Tibial nerve (tissue), 4 donors: Measurements from ENCODE around the gene SHOX. TPM values are rescaled to one million over a fixed set of nuclear protein-coding genes. Genes with fewer than 3 reads are reported as not detected.

Experiments
- DNase-seq, 2 donors: peaks; one replicate each; pipeline ENCODE4 v3.0.0-alpha.2; 2019; ENCODE audit warnings: low spot score in 2 of 2
- H3K27ac ChIP-seq, 4 donors: fragments of 200-600 bp; sonication (generic) in 3 of 4; one replicate each; pipeline ENCODE4 v1.5.1; 2017 to 2019; ENCODE audit warnings: mild to moderate bottlenecking in 1 of 4
- H3K27me3 ChIP-seq, 2 donors: fragments of 200-600 bp; sonication (generic) in 1 of 2; one replicate each; pipeline versions ENCODE4 v1.5.1 to v1.6.0; 2017 to 2019
- H3K36me3 ChIP-seq, 3 donors: fragments of 200-600 bp; sonication (generic); one replicate each; pipeline ENCODE4 v1.5.1; 2018 to 2019
- H3K4me1 ChIP-seq, 4 donors: fragments of 200-600 bp; sonication (generic) in 3 of 4; one replicate each; pipeline ENCODE4 v1.5.1; 2017 to 2019
- H3K4me3 ChIP-seq, 4 donors: fragments of 200-600 bp; sonication (generic) in 3 of 4; one replicate each; pipeline ENCODE4 v1.5.1; 2017 to 2019; ENCODE audit warnings: mild to moderate bottlenecking in 1 of 4, moderate library complexity in 1 of 4
- H3K9me3 ChIP-seq, 4 donors: fragments of 200-600 bp; sonication (generic) in 3 of 4; one replicate each; pipeline ENCODE4 v1.5.1; 2017 to 2019
- CTCF ChIP-seq, 5 experiments: fragments of 200-600 bp in 3 of 5; fragments of 450-650 bp in 2 of 5; sonication (generic) in 3 of 5; IDR thresholded peaks; one replicate each; pipeline ENCODE4 v1.5.1; 2016 to 2019; ENCODE audit warnings: antibody characterized with exemption in 5 of 5, mild to moderate bottlenecking in 3 of 5, moderate library complexity in 2 of 5
- EP300 ChIP-seq, 2 donors: sonication (generic); formaldehyde crosslinking; IDR thresholded peaks; one replicate each; pipeline ENCODE4 v1.6.1; 2017; ENCODE audit warnings: antibody characterized with exemption in 2 of 2, mild to moderate bottlenecking in 1 of 2
- POLR2A ChIP-seq, 2 donors: fragments of 450-650 bp; IDR thresholded peaks; one replicate each; pipeline ENCODE4 v1.6.1; 2017; ENCODE audit warnings: antibody characterized with exemption in 2 of 2, mild to moderate bottlenecking in 2 of 2, moderate library complexity in 2 of 2
- WGBS, 2 donors: methylation state at CpG; one replicate each; pipeline ENCODE4 v1.1.5; 2018; 5-methylcytosine and 5-hydroxymethylcytosine counted together
- total RNA-seq, 4 donors: library from RNA; depleted of rRNA; stranded (reverse); fragments of >200 nt; gene quantifications; one replicate each; pipeline ENCODE4 v1.1.0, GENCODE V29; 2016

SHOX gene
- total RNA-seq, 4 donors from 2014 or later = 0.60 to 1.8 TPM; not detected in 2

- Histone ChIP-seq H3K4me3 (peak overlapping the region in 1 of 4 donors; percentile 31), H3K4me1 (peaks cover 0 to 29% (median 0%) of the 10 kb centered on the region in 4 donors), H3K27me3 (peaks cover 0 to 93% of the 10 kb centered on the region in 2 donors), H3K27ac (no peak overlapping the region), H3K9me3 (no peaks in the 10 kb centered on the region), H3K36me3 (no peaks in the 10 kb centered on the region)
- no peak for DNase-seq
- TF ChIP-seq EP300 (IDR thresholded peaks at IDR 0.05) (no peak), CTCF (IDR thresholded peaks at IDR 0.05) (no peak), POLR2A (IDR thresholded peaks at IDR 0.05) (no peak)
- 8 to 9% methylated on average over 27 of the region's 27 CpGs for WGBS, 2 donors
Measured at GRCh38 chrX:636981-637659, 6.5 kb downstream of the SHOX start.

- WGBS, 2 donors = 19 to 20% methylated on average over 29 of the region's 29 CpGs
- no peak for DNase-seq
- peak overlapping the region in 1 of 4 donors; percentile 31 for H3K4me3 ChIP-seq
- H3K9me3 ChIP-seq = no peaks in the 10 kb centered on the region
- peaks cover 0 to 29% (median 0%) of the 10 kb centered on the region in 4 donors for H3K4me1 ChIP-seq
- no peak overlapping the region for H3K27ac ChIP-seq
- H3K36me3 ChIP-seq = no peaks in the 10 kb centered on the region
- peaks cover 0 to 93% of the 10 kb centered on the region in 2 donors for H3K27me3 ChIP-seq
- TF ChIP-seq POLR2A (IDR thresholded peaks at IDR 0.05) = no peak
- no peak for TF ChIP-seq EP300 (IDR thresholded peaks at IDR 0.05)
- no peak for TF ChIP-seq CTCF (IDR thresholded peaks at IDR 0.05)
Measured at GRCh38 chrX:637660-638481, 7.3 kb downstream of the SHOX start.

GRCh38 chrX:638482-639131, 8.0 kb downstream of the SHOX start:
- Histone ChIP-seq H3K4me3 (no peak overlapping the region), H3K27ac (no peak overlapping the region), H3K9me3 (no peaks in the 10 kb centered on the region), H3K4me1 (peaks cover 0 to 29% (median 0%) of the 10 kb centered on the region in 4 donors), H3K27me3 (peaks cover 0 to 93% of the 10 kb centered on the region in 2 donors), H3K36me3 (no peaks in the 10 kb centered on the region)
- 18 to 23% methylated on average over 15 to 18 of the region's 18 CpGs for WGBS, 2 donors
- no peak for DNase-seq
- TF ChIP-seq POLR2A (IDR thresholded peaks at IDR 0.05) (no peak), CTCF (IDR thresholded peaks at IDR 0.05) (no peak), EP300 (IDR thresholded peaks at IDR 0.05) (no peak)

GRCh38 chrX:639151-639550, 8.6 kb downstream of the SHOX start:
- 18 to 24% methylated on average over 9 of the region's 9 CpGs for WGBS, 2 donors
- H3K27me3 ChIP-seq = peaks cover 0 to 93% of the 10 kb centered on the region in 2 donors

More at GRCh38 chrX:639151-639550, 8.6 kb downstream of the SHOX start:
- Histone ChIP-seq H3K36me3 (no peaks in the 10 kb centered on the region), H3K9me3 (no peaks in the 10 kb centered on the region), H3K27ac (no peak overlapping the region), H3K4me1 (peaks cover 0 to 32% (median 0%) of the 10 kb centered on the region in 4 donors), H3K4me3 (no peak overlapping the region)
- DNase-seq = no peak
- TF ChIP-seq POLR2A (IDR thresholded peaks at IDR 0.05) = no peak
- no peak for TF ChIP-seq EP300 (IDR thresholded peaks at IDR 0.05)
- TF ChIP-seq CTCF (IDR thresholded peaks at IDR 0.05) = no peak
